Activated B cell treated with CpG ODN at 0.5 μM for 24 hours (primary cell): ENCODE measurements around the gene DNAH1. TPM values are rescaled to one million over a fixed set of nuclear protein-coding genes. Genes with fewer than 3 reads are reported as not detected.
A peak's percentile ranks its signal among the peaks of the same experiment; 100 is the strongest.

Source experiments
- ATAC-seq: fragments of 200-7000 bp; cut with Tn5 transposase; one replicate; pipeline ENCODE4 v1.10.0; 2021; ENCODE audit warnings: low read depth, mild to moderate bottlenecking, moderate library complexity
- CTCF ChIA-PET: fragments of 350-600 bp; sonication (Branson Sonifier 250); formaldehyde crosslinking; loops from one replicate; lab custom pipeline; 2021; ENCODE audit warnings: antibody characterized with exemption; lab: Charles Lee
- POLR2A ChIA-PET: fragments of 350-600 bp; sonication (Branson Sonifier 250); formaldehyde crosslinking; loops from one replicate; lab custom pipeline; 2021; ENCODE audit warnings: antibody characterized with exemption; lab: Charles Lee
- DNase-seq: peaks from one replicate; pipeline ENCODE4 v3.0.0; 2022
- H3K27ac Mint-ChIP-seq: one replicate; pipeline ENCODE4 v1.8.0; 2020; ENCODE audit warnings: mixed read lengths
- H3K27me3 Mint-ChIP-seq: one replicate; pipeline ENCODE4 v1.8.0; 2021; ENCODE audit warnings: mixed read lengths
- H3K36me3 Mint-ChIP-seq: one replicate; pipeline ENCODE4 v1.8.0; 2021; ENCODE audit warnings: low read depth, mixed read lengths
- H3K4me1 Mint-ChIP-seq: one replicate; pipeline ENCODE4 v1.8.0; 2021; ENCODE audit warnings: mixed read lengths
- H3K4me3 Mint-ChIP-seq: one replicate; pipeline ENCODE4 v1.8.0; 2020; ENCODE audit warnings: mild to moderate bottlenecking, mixed read lengths
- H3K9me3 Mint-ChIP-seq: one replicate; pipeline ENCODE4 v1.8.0; 2020; ENCODE audit warnings: mixed read lengths
- intact Hi-C: fragments of 100-400 bp; cut with micrococcal nuclease; formaldehyde crosslinking; loops from one replicate; pipeline ENCODE4 v1.15.1; 2024
- total RNA-seq: library from RNA; stranded (reverse); gene quantifications from 2 replicates; pipeline ENCODE4 v1.2.3, GENCODE V29; 2022
- TF ChIP-seq, protein P1 (sequence below): fragments of 200-600 bp; IDR thresholded peaks from one replicate; pipeline ENCODE4 v1.8.0; 2022; ENCODE audit warnings: antibody characterized with exemption, mild to moderate bottlenecking

Gene DNAH1
- total RNA-seq, 1 donor from 2014 or later: 25.8 TPM

GRCh38 chr3:52366527-52366926 lies 50.4 kb downstream of the DNAH1 start:
- H3K36me3 Mint-ChIP-seq: peaks cover 51% of the 10 kb centered on the region
- CTCF ChIA-PET: no interaction called here

GRCh38 chr3:52367891-52368880 lies 52.1 kb downstream of the DNAH1 start:
- TF ChIP-seq, protein P1, sequence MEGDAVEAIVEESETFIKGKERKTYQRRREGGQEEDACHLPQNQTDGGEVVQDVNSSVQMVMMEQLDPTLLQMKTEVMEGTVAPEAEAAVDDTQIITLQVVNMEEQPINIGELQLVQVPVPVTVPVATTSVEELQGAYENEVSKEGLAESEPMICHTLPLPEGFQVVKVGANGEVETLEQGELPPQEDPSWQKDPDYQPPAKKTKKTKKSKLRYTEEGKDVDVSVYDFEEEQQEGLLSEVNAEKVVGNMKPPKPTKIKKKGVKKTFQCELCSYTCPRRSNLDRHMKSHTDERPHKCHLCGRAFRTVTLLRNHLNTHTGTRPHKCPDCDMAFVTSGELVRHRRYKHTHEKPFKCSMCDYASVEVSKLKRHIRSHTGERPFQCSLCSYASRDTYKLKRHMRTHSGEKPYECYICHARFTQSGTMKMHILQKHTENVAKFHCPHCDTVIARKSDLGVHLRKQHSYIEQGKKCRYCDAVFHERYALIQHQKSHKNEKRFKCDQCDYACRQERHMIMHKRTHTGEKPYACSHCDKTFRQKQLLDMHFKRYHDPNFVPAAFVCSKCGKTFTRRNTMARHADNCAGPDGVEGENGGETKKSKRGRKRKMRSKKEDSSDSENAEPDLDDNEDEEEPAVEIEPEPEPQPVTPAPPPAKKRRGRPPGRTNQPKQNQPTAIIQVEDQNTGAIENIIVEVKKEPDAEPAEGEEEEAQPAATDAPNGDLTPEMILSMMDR: no peak
- no peaks in the 10 kb centered on the region for H3K9me3 Mint-ChIP-seq
- ATAC-seq: no peak
- ChIA-PET POLR2A (interaction anchor here (0.7 kb wide), 1 partner anchor 20 kb away, joined by 3 read pairs; no protein-coding TSS in a partner anchor), CTCF (interaction anchor here (1.5 kb wide), 1 partner anchor 29 kb away, joined by 4 read pairs; no protein-coding TSS in a partner anchor)
- no peaks in the 10 kb centered on the region for H3K27me3 Mint-ChIP-seq
- peaks cover 38% of the 10 kb centered on the region for H3K36me3 Mint-ChIP-seq
- H3K4me3 Mint-ChIP-seq: no peak overlapping the region
- no peak overlapping the region for H3K27ac Mint-ChIP-seq
- peaks cover 12% of the 10 kb centered on the region for H3K4me1 Mint-ChIP-seq
- intact Hi-C loops: no loop called here
- no peak for DNase-seq

More at GRCh38 chr3:52366527-52366926, 50.4 kb downstream of the DNAH1 start:
- intact Hi-C loops: no loop called here
- H3K4me1 Mint-ChIP-seq: no peaks in the 10 kb centered on the region
- ATAC-seq (no peak), DNase-seq (no peak)
- H3K9me3 Mint-ChIP-seq: no peaks in the 10 kb centered on the region
- TF ChIP-seq, protein P1: no peak
- H3K27me3 Mint-ChIP-seq: no peaks in the 10 kb centered on the region
- POLR2A ChIA-PET: no interaction called here
- H3K4me3 Mint-ChIP-seq: no peak overlapping the region
- no peak overlapping the region for H3K27ac Mint-ChIP-seq

DNA sequence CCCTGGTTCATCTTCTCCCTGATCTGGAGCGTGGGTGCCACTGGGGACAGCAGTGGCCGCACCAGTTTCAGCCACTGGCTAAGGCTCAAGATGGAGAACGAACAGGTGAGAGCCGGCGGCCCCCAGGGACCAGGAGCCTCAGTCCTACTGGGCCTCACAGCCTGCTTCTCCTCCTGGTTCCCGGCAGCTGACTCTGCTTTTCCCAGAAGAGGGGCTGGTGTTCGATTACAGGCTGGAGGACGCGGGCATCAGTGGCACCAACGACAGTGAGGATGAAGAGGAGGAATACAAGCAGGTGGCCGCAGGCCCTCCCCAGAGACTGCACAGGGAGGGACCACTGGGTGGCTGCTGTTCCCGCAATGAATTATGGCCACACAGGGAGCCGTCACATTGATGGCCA lies 54.4 kb downstream of the DNAH1 start:
- ChIA-PET CTCF (no interaction called here), POLR2A (no interaction called here)
- H3K4me3 Mint-ChIP-seq: no peak overlapping the region
- H3K27me3 Mint-ChIP-seq: no peaks in the 10 kb centered on the region
- TF ChIP-seq, protein P1: no peak
- peaks cover 21% of the 10 kb centered on the region for H3K36me3 Mint-ChIP-seq
- no peak for ATAC-seq
- no peaks in the 10 kb centered on the region for H3K9me3 Mint-ChIP-seq
- peaks cover 26% of the 10 kb centered on the region for H3K4me1 Mint-ChIP-seq
- no peak overlapping the region for H3K27ac Mint-ChIP-seq
- intact Hi-C loops: no loop called here
- DNase-seq: no peak

DNA sequence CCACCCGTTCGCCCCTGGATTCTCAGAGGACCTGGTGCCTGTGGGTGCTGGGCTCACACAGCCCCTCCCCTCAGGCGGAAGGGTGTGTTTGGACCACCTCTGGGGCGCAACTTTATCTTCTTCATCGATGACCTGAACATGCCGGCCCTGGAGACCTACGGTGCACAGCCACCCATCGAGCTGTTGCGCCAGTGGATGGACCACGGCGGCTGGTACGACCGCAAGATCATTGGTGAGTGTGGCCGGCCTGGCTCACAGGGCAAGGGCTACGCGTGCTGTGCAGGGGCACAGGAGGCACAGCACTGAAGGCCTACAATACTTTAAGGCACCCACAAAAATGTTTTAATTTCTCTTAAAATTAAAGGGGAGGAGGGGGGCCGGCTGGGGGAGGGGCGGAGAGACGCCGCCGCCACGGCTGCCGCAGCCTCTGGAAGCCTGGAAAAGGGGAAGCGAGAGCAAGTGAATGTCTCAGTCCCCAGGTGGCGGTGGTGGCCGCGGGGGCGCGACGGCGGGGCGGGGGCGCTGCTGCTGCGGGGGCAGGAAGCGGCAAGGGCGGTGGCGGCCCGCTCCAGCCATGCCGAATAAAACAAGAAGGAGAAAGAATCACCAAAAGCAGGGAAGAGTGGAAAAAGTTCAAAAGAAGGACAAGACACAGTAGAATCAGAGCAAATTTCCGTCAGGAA lies 56.8 kb downstream of the DNAH1 start:
- H3K4me1 Mint-ChIP-seq: peaks cover 27% of the 10 kb centered on the region
- POLR2A ChIA-PET: interaction anchor here (0.7 kb wide), 1 partner anchor 341 kb away, joined by 5 read pairs; no protein-coding TSS in a partner anchor
- TF ChIP-seq, protein P1: no peak
- peak; percentile 69 for DNase-seq
- no peaks in the 10 kb centered on the region for H3K9me3 Mint-ChIP-seq
- H3K36me3 Mint-ChIP-seq: peaks cover 17% of the 10 kb centered on the region
- H3K27me3 Mint-ChIP-seq: no peaks in the 10 kb centered on the region
- peak; percentile 91 for ATAC-seq
- peak overlapping the region; percentile 73 for H3K27ac Mint-ChIP-seq
- CTCF ChIA-PET: no interaction called here
- intact Hi-C loops: no loop called here
- H3K4me3 Mint-ChIP-seq: peak overlapping the region; percentile 66
